ENCODE data around the gene ACADSB. TPM values are rescaled to one million over a fixed set of nuclear protein-coding genes. Genes with fewer than 3 reads are reported as not detected.
A peak's percentile ranks its signal among the peaks of the same experiment; 100 is the strongest.

The ACADSB gene
- total RNA-seq, 1 donor: 4.3 TPM

- peak; percentile 12 for TF ChIP-seq CTCF (IDR thresholded peaks at IDR 0.05; ENCODE audit: insufficient read depth, low read depth, low read length)
- H3K4me3 ChIP-seq (ENCODE audit: low read depth, low read length): no peak overlapping the region
- no peak for DNase-seq (ENCODE audit: low read depth)
Measured at GRCh38 chr10:123044391-123044790, 35.6 kb downstream of the ACADSB start.

- no peak overlapping the region for H3K4me3 ChIP-seq (ENCODE audit: low read depth, low read length)
- no peak for DNase-seq (ENCODE audit: low read depth)
- TF ChIP-seq CTCF (IDR thresholded peaks at IDR 0.05; ENCODE audit: insufficient read depth, low read depth, low read length): no peak
Measured at GRCh38 chr10:123045961-123046731, 37.3 kb downstream of the ACADSB start.

- TF ChIP-seq CTCF (IDR thresholded peaks at IDR 0.05; ENCODE audit: insufficient read depth, low read depth, low read length): no peak
Measured at GRCh38 chr10:123057968-123058367, 49.2 kb downstream of the ACADSB start.

GRCh38 chr10:123061865-123062264 is 53.1 kb downstream of the ACADSB start:
- no peak for TF ChIP-seq CTCF (IDR thresholded peaks at IDR 0.05; ENCODE audit: insufficient read depth, low read depth, low read length)
- no peak overlapping the region for H3K4me3 ChIP-seq (ENCODE audit: low read depth, low read length)
- no peak for DNase-seq (ENCODE audit: low read depth)

More at GRCh38 chr10:123057968-123058367, 49.2 kb downstream of the ACADSB start:
- no peak overlapping the region for H3K4me3 ChIP-seq (ENCODE audit: low read depth, low read length)
- no peak for DNase-seq (ENCODE audit: low read depth)

- DNase-seq (ENCODE audit: low read depth): no peak
- TF ChIP-seq CTCF (IDR thresholded peaks at IDR 0.05; ENCODE audit: insufficient read depth, low read depth, low read length): no peak
- H3K4me3 ChIP-seq (ENCODE audit: low read depth, low read length): no peak overlapping the region
Measured at GRCh38 chr10:123062726-123063125, 53.9 kb downstream of the ACADSB start.

- DNase-seq (ENCODE audit: low read depth): no peak
- H3K4me3 ChIP-seq (ENCODE audit: low read depth, low read length): no peak overlapping the region
- TF ChIP-seq CTCF (IDR thresholded peaks at IDR 0.05; ENCODE audit: insufficient read depth, low read depth, low read length): no peak
Measured at GRCh38 chr10:123068087-123068853, 59.5 kb downstream of the ACADSB start.
